ENCODE measurements around the gene SUCO.

The SUCO gene

GRCh38 chr1:172533513-172534151, 682 bp downstream of the SUCO start:
- Histone ChIP-seq H4K20me1 (ENCODE audit: insufficient read depth, low read length) (peaks cover 42% of the 10 kb centered on the region), H3K27ac (ENCODE audit: low read length) (peak overlapping the region; percentile 79), H2AFZ (ENCODE audit: low read depth, low read length) (peak overlapping the region; percentile 68; the same call in 1 of the 2 replicates), H3K9me3 (ENCODE audit: insufficient read depth, low read length) (no peaks in the 10 kb centered on the region), H3K27me3 (ENCODE audit: low read depth, low read length) (0 out of 2 replicates have a peak, but pooled peaks cover 5% of the 10 kb centered on the region), H3K4me1 (ENCODE audit: low read length) (peaks cover 24% of the 10 kb centered on the region), H3K9ac (ENCODE audit: low read length) (peak overlapping the region; percentile 80), H3K79me2 (ENCODE audit: low read length) (peaks cover 53% of the 10 kb centered on the region), H3K4me2 (ENCODE audit: low read length) (peak overlapping the region; percentile 87), H3K4me3 (ENCODE audit: low read length) (peak overlapping the region; percentile 87), H3K36me3 (replicated peaks; ENCODE audit: low read depth, low read length) (no peaks in the 10 kb centered on the region)
- TF ChIP-seq EZH2phosphoT487 (IDR thresholded peaks at IDR 0.05; ENCODE audit: low read depth) (no peak), CTCF (IDR thresholded peaks at IDR 0.05; ENCODE audit: low read depth, low read length) (no peak)

GRCh38 chr1:172536256-172536655, 3.3 kb downstream of the SUCO start:
- H3K9me3 ChIP-seq (ENCODE audit: insufficient read depth, low read length), result no peaks in the 10 kb centered on the region
- no peak overlapping the region for H3K4me2 ChIP-seq (ENCODE audit: low read length)
- TF ChIP-seq EZH2phosphoT487 (IDR thresholded peaks at IDR 0.05; ENCODE audit: low read depth) (no peak), CTCF (IDR thresholded peaks at IDR 0.05; ENCODE audit: low read depth, low read length) (no peak)
- H3K4me3 ChIP-seq (ENCODE audit: low read length), result no peak overlapping the region
- H4K20me1 ChIP-seq (ENCODE audit: insufficient read depth, low read length), result peaks cover 62% of the 10 kb centered on the region
- peaks cover 80% of the 10 kb centered on the region for H3K79me2 ChIP-seq (ENCODE audit: low read length)
- no peaks in the 10 kb centered on the region for H3K36me3 ChIP-seq (replicated peaks; ENCODE audit: low read depth, low read length)
- H3K9ac ChIP-seq (ENCODE audit: low read length), result no peak overlapping the region
- H3K4me1 ChIP-seq (ENCODE audit: low read length), result peaks cover 21% of the 10 kb centered on the region
- no peaks in the 10 kb centered on the region for H3K27me3 ChIP-seq (ENCODE audit: low read depth, low read length)
- H2AFZ ChIP-seq (ENCODE audit: low read depth, low read length), result no peak overlapping the region
- no peak overlapping the region for H3K27ac ChIP-seq (ENCODE audit: low read length)

GRCh38 chr1:172537366-172537765, 4.4 kb downstream of the SUCO start:
- no peaks in the 10 kb centered on the region for H3K36me3 ChIP-seq (replicated peaks; ENCODE audit: low read depth, low read length)
- no peak overlapping the region for H3K4me2 ChIP-seq (ENCODE audit: low read length)
- TF ChIP-seq CTCF (IDR thresholded peaks at IDR 0.05; ENCODE audit: low read depth, low read length) (no peak), EZH2phosphoT487 (IDR thresholded peaks at IDR 0.05; ENCODE audit: low read depth) (no peak)
- no peak overlapping the region for H2AFZ ChIP-seq (ENCODE audit: low read depth, low read length)
- H3K9ac ChIP-seq (ENCODE audit: low read length), result no peak overlapping the region
- peaks cover 17% of the 10 kb centered on the region for H3K4me1 ChIP-seq (ENCODE audit: low read length)
- no peak overlapping the region for H3K4me3 ChIP-seq (ENCODE audit: low read length)
- peaks cover 91% of the 10 kb centered on the region for H3K79me2 ChIP-seq (ENCODE audit: low read length)
- no peak overlapping the region for H3K27ac ChIP-seq (ENCODE audit: low read length)
- H4K20me1 ChIP-seq (ENCODE audit: insufficient read depth, low read length), result peaks cover 70% of the 10 kb centered on the region
- H3K27me3 ChIP-seq (ENCODE audit: low read depth, low read length), result no peaks in the 10 kb centered on the region
- no peaks in the 10 kb centered on the region for H3K9me3 ChIP-seq (ENCODE audit: insufficient read depth, low read length)

GRCh38 chr1:172537827-172538391, 5.0 kb downstream of the SUCO start:
- Histone ChIP-seq H3K27ac (ENCODE audit: low read length) (no peak overlapping the region), H3K79me2 (ENCODE audit: low read length) (peaks cover 96% of the 10 kb centered on the region), H3K9ac (ENCODE audit: low read length) (no peak overlapping the region), H2AFZ (ENCODE audit: low read depth, low read length) (no peak overlapping the region), H3K4me1 (ENCODE audit: low read length) (peaks cover 17% of the 10 kb centered on the region), H3K36me3 (replicated peaks; ENCODE audit: low read depth, low read length) (no peaks in the 10 kb centered on the region), H3K27me3 (ENCODE audit: low read depth, low read length) (no peaks in the 10 kb centered on the region), H3K4me3 (ENCODE audit: low read length) (no peak overlapping the region), H3K9me3 (ENCODE audit: insufficient read depth, low read length) (no peaks in the 10 kb centered on the region), H3K4me2 (ENCODE audit: low read length) (no peak overlapping the region), H4K20me1 (ENCODE audit: insufficient read depth, low read length) (peaks cover 76% of the 10 kb centered on the region)
- TF ChIP-seq EZH2phosphoT487 (IDR thresholded peaks at IDR 0.05; ENCODE audit: low read depth) (no peak), CTCF (IDR thresholded peaks at IDR 0.05; ENCODE audit: low read depth, low read length) (no peak)
